Measurements from ENCODE around the gene IQCN.

IQCN gene

DNA sequence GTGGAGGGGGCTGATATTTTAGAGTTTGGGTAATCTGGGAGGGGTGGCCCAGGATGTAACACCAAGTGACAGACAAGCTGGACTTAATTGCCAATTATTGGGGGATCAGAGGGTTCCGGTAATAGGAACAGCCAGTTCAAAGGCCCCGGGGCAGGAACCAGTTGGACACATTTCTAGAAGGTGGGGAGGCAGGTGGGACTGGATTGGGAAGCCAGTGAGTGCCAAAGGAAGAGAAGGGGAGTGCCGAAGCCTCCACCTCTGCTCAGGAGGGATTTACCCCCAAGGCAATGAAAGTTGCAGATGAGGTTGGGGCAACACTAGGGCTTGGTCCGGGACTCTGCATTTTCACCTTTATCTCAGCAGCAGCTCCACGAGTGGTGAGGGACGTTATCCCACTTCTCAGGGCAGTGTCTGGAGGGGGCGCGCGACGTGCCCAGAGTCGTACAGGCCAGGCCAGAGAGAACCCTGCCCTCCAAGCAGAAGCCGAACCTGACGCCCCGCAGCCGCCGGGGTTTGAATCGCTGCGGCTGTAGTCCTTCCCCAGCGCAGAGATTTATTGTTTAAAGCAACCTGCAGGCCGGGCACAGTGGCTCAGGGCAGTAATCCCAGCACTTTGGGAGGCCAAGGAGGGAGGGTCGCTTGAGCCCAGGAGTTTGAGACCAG is 12.9 kb upstream of the IQCN start:
- no peak for DNase-seq

DNA sequence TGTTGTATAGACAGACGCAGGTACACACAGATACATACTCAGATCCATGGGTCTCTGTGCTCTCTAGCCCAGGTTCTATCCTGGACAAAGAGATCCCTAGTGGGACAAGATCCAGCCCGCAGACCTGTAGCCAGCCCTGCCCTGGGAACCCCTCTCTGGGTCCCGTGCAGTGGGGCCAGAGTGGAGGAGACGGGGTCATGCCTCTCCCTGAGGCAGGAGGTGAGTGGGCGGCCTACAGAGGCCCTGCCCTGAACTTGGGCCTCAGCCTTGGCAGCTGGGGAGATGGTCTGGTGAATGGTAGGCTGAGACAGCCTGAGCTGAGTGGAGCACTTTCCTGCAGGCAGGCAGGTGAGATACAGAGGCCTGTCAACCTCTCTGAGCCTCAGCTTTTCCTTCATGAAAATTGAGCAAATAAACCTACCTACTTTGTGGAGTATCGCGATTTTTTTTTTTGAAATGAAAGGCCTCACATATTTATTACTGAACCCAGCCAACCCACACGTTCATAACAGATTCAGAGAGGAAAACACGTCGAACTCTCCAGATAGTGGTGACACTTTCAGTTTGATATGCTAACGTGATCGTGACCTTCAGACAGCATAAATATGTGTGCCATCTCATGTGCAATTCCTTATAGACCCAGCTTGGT is 10.6 kb upstream of the IQCN start:
- DNase-seq: peak in 2 of 6 experiments; percentile 21 to 24

DNA sequence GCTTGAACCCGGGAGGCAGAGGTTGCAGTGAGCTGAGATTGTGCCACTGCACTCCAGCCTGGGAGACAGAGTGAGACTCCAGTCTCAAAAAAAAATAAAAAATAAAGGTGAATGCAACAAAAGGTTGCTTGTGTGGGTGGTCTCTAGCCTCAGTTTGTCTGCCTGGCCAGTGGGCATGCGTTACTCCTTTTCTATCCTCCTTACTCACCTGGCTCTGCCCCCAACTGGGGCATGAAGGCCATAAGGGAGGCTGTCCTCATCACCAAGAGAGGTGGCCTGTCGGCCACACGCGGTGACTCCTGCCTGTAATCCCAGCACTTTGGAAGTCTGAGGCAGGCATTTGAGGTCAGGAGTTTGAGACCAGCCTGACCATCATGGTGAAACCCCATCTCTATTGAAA is 9.1 kb upstream of the IQCN start:
- DNase-seq: no peak

DNA sequence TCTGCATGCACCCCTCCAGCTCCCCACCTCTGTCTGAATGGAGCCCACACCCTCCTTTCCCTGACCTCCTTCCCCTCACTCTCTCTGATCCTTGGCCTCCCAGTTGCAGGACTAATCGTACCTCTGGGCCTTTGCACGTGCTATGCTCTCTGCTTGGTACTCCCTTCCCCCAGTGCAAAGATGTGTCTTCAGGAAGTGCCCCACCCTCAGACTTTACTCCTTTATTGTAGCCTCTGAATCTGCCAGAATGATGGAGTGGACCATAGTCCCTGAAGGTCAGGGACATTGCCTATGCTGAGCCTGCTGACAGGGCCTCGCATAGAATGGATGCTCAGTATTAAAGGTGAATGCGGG is 8.5 kb upstream of the IQCN start:
- DNase-seq: no peak

DNA sequence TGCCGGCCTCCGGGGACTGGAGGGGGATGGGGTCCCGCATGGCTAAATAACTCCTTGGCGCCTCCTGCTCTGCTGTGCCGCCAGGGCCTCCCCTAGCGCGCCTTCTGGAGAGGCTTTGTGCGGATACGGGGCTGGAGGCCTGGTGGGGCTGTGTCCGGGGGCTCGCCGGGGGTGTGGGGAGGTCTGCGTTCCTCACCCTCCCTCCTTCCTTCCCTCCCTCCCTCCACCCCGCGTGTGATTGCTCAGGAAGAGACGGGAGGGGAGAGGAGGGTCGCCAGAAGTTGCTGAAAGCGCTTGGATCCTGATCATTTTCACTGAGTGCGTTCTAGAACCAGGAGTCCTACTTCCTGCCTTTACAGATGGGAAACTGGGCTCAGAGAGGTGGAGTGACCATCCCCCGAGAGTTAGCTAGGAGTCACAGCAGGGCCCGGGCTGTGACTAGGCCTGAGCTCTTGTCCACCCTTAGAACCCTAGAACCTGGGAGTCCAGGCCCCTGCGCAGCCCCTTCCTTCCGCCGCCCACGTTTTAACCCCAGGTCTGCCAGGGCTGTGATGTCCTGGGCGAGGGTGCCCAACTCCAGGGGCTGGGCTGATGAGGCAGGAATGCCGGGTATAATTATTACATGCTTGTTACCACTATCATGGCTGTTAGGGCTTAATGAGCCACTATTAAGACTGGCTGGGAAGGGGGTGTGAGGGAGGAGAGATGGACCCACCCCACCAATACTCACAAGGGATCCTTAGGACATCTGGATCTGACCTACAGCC is 8.0 kb upstream of the IQCN start:
- peak in 1 of 6 experiments; percentile 46 for DNase-seq

DNA sequence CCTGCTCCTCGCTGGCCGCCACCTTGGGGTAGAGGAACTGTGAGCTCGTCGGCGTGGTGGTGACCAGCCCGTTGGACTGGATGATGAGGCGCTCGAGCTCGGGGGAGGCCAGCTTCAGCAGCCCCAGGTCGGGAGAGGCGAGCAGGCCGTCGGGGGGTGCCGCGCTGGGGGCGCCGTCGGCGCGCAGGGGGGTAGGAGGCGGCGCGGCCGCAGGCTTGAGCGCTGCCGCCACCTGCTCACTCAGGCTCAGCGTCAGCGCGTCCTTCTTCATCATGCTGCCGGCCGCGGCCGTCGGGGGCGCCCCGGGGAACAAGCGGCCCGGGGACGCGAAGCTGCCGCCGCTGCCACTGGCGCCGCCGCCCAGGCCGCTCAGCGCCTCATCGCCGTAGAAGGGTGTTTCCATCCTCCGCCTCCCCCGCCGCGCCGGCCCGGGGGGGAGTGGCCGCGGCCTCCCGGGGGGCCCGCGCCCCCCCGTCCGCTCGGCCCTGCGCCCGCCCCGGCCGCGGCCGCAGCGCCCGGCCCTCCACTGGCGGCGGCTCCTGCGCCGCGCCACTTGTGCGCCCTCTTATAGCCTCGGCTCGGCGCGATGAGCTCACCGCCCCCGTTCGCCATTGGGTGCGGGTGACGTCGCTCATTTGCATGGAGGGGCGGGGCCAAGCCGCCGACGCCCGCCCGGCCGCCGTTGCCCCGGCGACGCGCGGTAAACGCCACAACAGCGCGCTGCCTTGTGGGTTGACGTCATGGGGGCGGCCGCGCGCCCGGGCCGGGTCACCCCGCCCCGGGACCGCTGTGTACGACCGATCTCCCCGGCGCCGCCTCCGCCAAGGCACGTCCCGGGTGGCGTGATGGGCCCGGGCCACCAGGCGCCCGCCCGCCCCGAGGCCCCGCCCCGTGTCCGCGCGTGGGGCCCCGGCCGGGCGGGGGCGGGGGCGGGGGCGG is 7.1 kb upstream of the IQCN start, which contains the start of gene JUND:
JUND (minus strand) TSS at position 541 of the 939 bp plus-strand sequence; CDS start at position 403, 138 bp downstream.
- DNase-seq: peak; percentile 95 to 99 (median 97)

DNA sequence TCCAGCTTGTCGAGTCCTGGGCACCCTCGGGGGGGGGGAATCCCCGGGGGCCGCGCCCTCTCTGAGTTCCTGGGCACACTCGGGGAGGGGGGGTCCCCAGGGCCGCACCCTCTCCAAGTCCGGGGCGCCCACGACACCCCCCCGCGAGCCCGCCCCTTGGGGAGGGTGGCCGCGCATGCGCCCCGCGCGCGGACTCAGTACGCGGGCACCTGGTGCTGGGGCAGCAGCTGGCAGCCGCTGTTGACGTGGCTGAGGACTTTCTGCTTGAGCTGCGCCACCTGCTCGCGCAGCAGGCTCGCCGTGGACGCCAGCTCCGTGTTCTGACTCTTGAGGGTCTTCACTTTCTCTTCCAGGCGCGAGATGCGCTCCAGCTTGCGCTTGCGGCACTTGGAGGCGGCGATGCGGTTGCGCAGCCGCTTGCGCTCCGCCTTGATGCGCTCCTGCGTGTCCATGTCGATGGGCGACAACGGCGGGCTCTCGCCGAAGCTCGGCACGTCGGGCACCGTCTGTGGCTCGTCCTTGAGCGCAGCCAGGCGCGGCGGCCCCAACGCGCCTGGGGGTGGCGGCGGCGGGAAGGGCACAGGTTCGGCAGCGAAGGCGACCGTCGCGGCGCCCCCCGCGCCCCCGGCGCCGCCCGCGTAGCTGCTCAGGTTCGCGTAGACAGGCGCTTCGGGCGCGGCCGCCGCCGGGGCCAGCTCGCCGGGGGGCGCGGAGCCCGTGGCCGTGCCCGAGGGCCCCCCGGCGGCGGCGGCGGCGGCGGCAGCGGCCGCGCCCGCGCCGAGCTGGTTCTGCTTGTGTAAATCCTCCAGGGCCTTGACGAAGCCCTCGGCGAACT is 6.2 kb upstream of the IQCN start:
- peak; percentile 65 to 96 (median 80) for DNase-seq

DNA sequence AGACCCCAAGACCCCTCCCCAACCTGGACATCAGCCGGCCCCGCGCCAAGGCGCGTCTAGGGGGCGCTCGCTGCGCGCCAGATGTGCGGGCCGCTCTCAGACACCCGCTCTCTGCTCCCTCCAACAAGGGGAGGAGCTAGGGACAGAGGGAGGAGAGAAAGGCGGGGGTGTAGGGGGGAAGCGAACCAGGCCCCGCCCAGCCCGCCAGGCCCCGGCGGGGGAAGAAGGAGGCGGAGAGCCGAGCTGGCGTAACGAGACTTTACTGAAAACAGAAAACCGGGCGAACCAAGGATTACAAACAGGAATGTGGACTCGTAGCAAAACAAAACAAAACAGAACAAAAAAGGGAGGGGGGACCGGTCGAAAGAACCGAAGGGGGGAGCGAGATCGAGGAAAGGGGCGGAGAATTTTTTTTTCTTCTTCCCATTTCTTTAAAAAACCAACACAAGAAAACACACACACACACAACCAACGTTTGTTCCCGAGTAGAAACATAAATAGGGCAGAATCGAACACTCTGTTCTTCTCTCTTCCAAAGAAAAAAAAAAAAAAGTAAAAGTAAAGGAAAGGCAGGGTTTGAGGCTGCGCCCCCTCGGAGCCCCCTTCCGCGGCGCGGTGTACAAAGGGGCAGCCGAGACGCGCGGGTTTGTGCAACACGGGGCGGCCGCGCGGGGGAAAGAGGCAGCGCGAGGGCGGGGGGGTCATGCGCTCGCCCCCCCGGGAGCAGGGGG is 5.4 kb upstream of the IQCN start:
- DNase-seq: peak; percentile 80 to 96 (median 92)

DNA sequence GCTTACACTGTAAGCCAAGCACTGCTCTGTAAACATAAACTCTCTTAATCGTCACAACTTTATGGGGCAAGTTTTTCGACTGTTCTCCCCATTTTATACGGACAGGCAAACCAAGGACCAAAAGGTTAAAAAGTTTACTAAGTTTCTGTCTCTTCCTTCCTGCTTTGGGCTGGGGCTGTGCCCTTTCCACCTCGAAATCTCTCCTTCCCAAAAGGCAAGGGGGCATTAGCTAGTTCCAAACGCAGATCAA is 4.9 kb upstream of the IQCN start:
- DNase-seq: no peak

DNA sequence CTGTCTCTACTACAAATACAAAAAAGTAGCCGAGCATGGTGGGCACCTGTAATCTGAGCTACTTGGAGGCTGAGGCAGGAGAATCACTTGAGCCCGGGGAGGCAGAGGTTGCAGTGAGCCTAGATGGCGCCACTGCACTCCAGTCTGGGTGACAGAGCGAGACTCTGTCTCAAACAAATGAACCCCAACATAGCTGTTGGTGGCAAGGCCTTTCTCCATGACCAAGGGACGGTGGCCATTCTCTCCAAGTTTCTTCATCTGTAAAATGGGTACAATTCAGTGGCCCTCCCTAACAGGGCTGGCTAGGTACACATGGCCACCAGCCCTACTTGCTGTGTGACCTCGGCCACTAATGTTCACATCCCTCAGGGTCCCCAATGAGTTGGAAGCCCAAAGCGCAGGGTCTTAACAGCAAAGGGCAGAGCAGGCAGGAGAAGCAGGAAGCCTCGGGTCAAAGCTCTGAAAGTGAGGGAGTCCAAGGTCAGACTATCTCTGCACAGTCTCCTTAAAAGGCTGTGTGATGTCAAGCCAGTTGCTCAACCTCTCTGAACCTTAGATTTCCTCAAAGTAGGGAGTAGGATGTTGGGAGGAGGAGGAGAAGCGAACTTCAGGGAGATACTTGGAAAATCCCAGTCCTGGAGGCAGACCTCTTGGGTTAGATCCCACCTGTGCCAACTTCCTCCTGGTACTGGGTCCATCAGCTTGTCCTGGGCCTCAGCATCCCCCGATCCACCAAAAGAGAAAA is 4.4 kb upstream of the IQCN start:
- peak; percentile 46 to 87 (median 60) for DNase-seq

DNA sequence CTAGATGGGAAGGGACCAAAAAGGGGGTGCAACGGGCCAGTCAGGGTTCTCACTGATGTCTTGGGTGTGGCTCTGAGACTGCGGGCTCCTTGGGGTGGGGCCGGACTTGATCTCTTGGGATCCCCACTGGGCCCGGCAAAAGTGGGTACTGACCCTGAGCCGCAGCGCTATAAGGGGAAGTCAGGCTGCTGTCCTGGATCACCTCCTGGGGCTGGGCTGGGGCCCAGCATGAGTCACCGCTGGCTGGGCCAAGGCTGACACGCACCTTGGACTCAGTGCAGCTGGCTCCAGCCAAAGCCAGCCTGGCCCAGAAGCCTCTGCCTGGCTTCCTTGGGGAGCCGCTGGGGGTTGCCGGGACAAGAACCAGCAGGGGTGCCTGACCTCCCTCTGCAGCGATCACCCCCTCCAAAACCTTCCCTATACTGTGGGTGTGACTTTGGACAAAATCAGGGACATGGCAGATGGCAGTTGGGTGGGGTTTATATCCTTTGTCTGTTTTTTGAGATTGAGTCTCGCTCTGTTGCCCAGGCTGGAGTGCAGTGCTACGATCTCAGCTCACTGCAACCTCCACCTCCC is 617 bp upstream of the IQCN start:
- DNase-seq: peak in 4 of 6 experiments; percentile 32 to 74 (median 60)

DNA sequence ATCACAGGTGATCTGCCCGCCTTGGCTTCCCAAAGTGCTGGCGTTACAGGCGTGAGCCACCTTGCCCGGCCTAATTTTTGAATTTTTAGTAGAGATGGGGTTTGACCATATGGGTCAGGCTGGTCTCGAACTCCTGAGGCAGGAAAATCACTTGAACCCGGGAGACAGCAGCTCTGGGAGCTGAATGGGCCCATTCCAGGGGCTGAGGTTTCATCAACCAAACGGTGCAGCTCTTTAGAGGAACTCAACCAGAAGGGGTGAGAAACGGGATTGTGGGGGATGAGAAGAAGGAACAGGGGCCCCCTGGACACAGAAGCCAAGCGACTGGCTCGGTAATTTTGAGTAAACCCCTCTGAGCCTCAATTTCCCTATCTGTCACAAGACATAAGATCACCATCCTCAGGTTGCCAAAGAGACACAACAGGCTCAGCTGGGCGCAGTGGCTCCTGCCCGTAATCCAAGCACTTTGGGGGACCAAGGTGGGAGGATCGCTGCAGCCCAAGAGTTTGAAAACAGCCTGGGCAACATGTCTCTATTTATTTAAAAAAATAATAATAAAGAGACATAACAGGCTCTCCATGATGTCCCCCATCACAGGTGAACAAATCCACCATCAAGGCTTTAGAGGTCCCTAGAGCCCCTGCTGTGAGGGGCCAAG is 562 bp downstream of the IQCN start:
- peak in 1 of 6 experiments; percentile 51 for DNase-seq

DNA sequence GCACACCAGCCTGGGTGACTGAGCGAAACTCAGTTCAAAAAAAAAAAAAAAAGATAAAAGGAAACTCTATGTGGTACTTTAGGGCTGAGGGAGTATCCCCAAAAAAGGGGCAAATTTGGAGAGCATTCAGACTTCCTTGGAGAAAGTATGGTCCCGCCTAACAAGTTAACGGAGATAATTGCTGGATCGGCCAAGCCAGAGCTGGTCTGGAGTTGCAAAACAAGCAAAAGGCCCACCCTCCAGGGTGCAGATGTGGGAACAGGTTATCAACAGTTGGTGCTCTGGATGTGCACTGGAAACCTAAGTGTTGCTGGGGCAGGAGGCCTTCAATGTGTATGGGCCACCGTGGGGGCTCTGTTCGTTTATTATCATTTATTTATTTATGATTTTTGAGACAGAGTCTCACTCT is 2.8 kb downstream of the IQCN start:
- peak in 1 of 6 experiments; percentile 22 for DNase-seq

DNA sequence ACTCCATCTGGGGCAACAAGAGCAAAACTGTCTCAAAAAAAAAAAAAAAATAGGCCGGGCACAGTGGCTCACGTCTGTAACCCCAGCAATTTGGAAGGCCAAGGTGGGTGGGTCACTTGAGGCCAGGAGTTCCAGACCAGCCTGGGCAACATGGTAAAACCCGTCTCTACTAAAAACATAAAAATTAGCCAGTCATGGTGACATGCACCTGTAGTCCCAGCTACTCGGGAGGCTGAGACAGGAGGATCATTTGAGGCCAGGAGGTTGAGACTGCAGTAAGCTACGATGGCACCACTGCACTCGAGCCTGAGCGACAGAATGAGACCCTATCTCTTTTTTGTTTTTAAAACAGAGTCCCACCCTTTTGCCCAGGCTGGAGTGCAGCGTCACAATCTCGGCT is 3.9 kb downstream of the IQCN start:
- no peak for DNase-seq

DNA sequence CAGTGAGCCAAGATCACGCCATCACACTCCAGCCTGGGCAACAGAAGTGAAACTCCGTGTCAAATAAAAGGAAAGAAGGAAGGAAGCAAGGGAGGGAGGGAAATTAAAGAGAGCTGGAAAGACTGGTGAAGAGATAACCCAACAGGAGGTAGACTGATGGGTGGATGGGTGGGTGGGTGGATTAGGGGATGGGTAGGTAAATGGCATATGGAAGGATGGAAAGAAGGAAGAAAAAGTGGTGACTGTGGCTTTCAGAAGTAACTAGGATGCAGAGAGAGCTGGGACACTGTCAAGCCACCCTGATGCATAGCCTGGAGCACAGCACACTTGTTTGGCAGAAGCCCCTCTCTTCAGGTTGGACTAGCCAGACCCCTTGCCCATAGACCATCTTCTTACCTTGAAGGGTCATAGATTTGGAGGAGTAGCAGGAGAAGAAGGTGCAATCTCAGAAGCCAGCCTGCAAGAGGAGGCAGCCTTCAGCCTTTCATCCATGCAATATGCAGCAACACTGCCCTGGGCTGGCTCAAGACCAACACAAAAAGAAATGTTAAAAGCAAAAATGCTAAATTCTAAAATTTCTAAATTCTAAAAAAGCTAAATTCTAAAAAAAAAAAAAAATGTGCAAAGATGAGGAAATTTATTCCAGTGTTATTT is 5.1 kb downstream of the IQCN start:
- no peak for DNase-seq

DNA sequence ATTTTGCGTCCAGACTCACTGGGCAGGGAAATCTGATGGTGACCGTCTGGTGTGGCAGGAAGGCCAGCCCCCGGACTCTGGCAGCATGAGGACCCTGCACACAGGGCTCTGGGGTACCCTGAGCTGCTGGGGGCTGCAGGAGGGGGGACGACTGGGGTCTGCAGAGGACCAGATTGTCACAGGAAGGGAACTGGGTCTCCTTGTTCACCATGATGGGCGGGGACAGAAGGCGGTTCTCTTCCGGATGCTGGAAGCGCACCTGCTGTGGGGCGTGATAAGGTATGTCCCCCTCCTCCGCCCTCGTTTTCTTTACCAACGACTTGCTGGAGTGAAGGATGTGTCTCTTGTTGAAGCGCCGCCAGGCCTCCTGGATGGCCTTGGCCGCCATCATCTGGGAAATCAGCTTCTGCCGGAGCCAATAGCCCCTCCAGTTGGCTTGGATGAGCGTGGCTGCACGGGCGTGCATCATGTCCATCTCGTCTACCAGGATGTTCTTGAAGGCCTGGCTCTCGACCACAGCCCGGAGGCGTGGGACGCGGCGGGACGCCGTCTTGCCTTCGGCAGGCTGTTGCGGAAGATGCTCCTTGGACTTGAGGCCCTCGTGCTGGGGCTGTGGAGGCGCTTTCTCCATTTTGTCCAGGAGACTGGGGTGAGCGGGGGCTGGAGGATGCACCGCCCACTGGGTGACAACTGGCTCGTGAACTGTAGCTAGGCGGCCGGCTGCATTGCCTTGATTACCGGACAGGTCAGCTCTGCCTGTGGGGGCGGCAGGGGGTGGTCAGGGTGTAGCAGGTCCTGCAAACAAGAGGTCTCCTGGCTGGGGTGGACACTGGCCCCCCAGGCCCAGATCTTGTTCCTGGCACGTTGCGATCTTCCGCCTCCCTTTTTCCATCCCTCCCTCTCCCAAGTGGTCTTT is 7.2 kb downstream of the IQCN start:
- DNase-seq: no peak

DNA sequence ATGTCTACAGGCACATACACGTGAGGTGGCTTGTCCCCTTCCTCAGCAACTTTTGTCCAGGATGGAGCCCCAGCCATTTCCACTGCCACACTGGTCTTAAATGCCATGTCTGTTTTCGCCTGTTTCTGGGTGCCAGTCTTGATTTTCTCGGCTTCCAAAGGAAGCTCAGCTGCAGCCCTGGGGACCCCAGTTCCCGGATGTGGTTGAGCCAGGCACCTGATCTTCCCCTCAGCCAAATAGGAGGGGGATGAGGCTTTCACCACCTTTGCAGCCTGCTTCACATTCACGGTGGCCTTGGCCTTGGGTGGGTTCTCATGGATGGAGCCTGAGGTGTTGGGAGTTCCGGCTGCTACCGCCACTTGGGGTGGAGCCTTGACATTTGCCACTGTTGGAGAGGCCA is 8.7 kb downstream of the IQCN start:
- no peak for DNase-seq

DNA sequence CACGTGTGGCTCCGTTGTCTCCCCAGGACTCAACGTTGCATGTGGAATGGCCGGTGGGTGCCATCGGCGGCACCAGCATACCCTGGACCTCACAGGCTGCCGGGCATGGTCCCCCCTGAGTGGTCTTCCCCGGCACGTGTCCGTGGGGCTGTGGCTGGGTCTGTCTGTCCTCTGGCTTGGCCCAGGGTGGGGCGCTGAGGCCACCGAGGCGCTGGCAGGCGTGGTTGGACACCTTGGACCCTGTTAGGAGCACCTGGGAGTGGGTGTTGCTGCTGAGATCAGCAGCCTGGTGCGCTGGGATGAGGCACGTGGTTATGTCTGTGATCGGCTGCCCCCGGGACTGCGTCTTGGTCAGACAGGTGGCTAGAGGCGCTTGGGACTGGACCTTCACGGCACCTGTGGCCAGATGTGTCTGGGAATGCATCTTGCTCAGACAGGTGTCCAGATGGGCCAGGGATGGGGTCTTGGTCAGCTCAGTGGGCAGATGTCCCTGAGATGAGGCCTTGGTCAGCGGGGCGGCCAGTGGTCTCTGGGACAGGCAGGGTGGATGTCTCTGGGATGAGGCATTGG is 9.2 kb downstream of the IQCN start:
- no peak for DNase-seq

All from stimulated activated naive CD4-positive, alpha-beta T cell (primary cell).